Stomach (tissue), 4 donors: ENCODE data around the gene LRRC63.

Experiments used
- EP300 ChIP-seq: sonication (generic); formaldehyde crosslinking; IDR thresholded peaks from one replicate; pipeline ENCODE4 v1.6.1; 2017; ENCODE audit warnings: antibody characterized with exemption
- TF ChIP-seq, protein P1 (sequence below), 7 experiments: fragments of 450-650 bp in 4 of 7; fragments of 200-600 bp in 3 of 7; sonication (generic) in 3 of 7; IDR thresholded peaks; one replicate each; pipeline ENCODE4 v1.5.1; 2016 to 2019; ENCODE audit warnings: antibody characterized with exemption in 7 of 7, control low read depth in 2 of 7, mild to moderate bottlenecking in 1 of 7

DNA sequence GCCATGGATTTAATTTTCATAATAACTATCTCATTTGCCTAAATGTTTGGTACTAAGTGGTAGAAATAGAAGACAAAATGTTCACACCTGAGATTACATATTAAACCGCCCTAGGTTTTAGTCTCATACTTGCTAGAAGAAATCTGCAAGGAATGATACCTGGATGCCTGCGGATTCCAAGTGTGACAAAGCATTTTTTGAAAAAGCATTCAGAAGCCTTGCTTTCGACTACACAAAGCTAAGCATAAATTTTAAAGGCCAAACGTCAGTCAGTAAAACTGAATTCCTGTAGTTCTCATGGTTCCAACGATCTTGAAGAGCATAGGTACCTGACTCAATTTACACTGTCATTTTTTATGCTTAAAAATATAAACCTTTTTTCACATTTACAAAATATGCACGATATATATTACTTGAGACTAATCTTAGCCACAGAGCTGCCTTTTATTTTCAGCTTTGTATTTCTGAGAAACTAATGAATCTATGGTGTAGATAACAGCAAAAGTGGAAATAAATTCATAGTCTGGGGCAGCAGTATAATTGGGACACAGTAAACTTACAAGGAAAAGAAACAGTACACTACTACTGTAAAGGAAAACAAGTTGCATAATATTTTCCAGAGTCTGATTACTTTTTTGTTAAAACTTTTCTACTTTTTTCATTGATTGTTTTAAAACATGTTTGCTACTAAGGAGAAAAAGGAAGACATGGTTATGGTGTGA is 1.2 kb upstream of the LRRC63 start:
- TF ChIP-seq, protein P1, sequence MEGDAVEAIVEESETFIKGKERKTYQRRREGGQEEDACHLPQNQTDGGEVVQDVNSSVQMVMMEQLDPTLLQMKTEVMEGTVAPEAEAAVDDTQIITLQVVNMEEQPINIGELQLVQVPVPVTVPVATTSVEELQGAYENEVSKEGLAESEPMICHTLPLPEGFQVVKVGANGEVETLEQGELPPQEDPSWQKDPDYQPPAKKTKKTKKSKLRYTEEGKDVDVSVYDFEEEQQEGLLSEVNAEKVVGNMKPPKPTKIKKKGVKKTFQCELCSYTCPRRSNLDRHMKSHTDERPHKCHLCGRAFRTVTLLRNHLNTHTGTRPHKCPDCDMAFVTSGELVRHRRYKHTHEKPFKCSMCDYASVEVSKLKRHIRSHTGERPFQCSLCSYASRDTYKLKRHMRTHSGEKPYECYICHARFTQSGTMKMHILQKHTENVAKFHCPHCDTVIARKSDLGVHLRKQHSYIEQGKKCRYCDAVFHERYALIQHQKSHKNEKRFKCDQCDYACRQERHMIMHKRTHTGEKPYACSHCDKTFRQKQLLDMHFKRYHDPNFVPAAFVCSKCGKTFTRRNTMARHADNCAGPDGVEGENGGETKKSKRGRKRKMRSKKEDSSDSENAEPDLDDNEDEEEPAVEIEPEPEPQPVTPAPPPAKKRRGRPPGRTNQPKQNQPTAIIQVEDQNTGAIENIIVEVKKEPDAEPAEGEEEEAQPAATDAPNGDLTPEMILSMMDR (IDR thresholded peaks at IDR 0.05): no peak
- no peak for TF ChIP-seq EP300
